Brain microvascular endothelial cell (primary cell): ENCODE data around the gene STX2.
"Not testable (repeated sequence)": the region's sequence is repeated elsewhere in the genome, so short reads cannot be mapped to it uniquely, and the experiment has no call there.

Source experiments
- DNase-seq: peaks from one replicate; pipeline ENCODE4 v3.0.0-alpha.2; 2020
- H3K27ac ChIP-seq: fragments of 250-450 bp; sonication (Bioruptor Pico); 2 replicates; pipeline ENCODE4 v1.5.1; 2020; ENCODE audit warnings: mild to moderate bottlenecking, moderate library complexity
- H3K27me3 ChIP-seq: fragments of 250-450 bp; sonication (Bioruptor Pico); replicated peaks from 2 replicates; pipeline ENCODE4 v1.5.1; 2020; ENCODE audit warnings: mild to moderate bottlenecking
- H3K36me3 ChIP-seq: fragments of 250-450 bp; sonication (Bioruptor Pico); replicated peaks from 2 replicates; pipeline ENCODE4 v1.5.1; 2020; ENCODE audit warnings: mild to moderate bottlenecking
- H3K4me3 ChIP-seq: 2 replicates; pipeline ENCODE4 v1.5.1; 2011; ENCODE audit warnings: low read depth, mild to moderate bottlenecking, control low read depth, low read length, moderate library complexity
- in situ Hi-C: cut with HindIII; loops from 2 replicates; pipeline ENCODE4 v1.10.0; 2017; ENCODE audit warnings: low sequenced_read_pairs, low pct_ligation_motif_present
- TF ChIP-seq, protein P1 (sequence below): IDR thresholded peaks from 2 replicates; pipeline ENCODE4 v1.5.1; 2011; ENCODE audit warnings: low read depth, mild to moderate bottlenecking, moderate library complexity, low read length, control low read depth, inconsistent platforms; ENCODE audit errors: missing control alignments

STX2 gene

DNA sequence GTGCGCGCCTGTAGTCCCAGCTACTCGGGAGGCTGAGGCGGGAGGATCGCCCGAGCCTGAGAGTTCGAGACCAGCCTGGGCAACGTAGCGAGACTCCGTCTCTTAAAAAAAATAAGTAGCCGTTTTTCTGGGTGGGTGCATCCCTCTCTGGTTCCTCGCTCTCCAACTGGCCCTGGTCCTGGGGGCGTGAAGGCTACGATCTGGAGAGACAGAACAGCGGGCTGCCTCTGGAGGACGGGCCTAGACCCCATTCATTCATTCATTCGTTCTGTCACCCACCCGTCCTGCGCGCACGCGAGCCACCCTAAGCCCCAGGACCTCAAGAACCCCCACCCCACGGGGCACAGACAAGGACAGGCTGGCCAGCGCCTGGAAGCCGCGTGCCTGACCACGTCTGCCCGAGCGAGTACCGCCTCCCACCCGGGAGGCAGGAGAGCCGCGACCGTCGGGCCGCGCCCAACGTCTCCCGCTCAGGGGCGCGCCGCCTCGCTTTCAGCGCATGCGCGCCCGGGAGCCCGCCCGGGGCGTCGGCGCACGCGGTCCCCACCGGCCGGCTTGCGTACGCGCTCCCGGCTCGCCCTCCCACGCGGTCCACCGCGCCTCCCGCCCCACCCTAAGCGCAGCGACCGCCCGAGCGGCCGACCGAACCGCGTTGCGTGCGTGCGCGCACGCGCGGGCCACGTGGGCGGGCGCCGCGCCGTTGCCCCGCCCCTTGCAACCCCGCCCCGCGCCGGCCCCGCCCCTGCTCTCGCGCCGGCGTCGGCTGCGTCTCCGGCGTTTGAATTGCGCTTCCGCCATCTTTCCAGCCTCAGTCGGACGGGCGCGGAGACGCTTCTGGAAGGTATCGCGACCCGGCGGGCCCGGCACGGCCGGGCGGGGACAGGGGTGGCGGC is 32.5 kb upstream of the STX2 start, which contains the start of gene RAN:
Gene RAN, plus strand, starts transcription at position 781 of the 893 bp plus-strand sequence. CDS start 528 bp downstream, outside the sequence.
- Histone ChIP-seq H3K4me3 (peak within 1 kb of the TSS; percentile 83), H3K27me3 (no peaks in the 10 kb centered on the region), H3K36me3 (peaks cover 40% of the 10 kb centered on the region), H3K27ac (peak within 1 kb of the TSS; percentile 94)
- DNase-seq: peak; percentile 81
- in situ Hi-C loops: no loop called here
- TF ChIP-seq, protein P1, sequence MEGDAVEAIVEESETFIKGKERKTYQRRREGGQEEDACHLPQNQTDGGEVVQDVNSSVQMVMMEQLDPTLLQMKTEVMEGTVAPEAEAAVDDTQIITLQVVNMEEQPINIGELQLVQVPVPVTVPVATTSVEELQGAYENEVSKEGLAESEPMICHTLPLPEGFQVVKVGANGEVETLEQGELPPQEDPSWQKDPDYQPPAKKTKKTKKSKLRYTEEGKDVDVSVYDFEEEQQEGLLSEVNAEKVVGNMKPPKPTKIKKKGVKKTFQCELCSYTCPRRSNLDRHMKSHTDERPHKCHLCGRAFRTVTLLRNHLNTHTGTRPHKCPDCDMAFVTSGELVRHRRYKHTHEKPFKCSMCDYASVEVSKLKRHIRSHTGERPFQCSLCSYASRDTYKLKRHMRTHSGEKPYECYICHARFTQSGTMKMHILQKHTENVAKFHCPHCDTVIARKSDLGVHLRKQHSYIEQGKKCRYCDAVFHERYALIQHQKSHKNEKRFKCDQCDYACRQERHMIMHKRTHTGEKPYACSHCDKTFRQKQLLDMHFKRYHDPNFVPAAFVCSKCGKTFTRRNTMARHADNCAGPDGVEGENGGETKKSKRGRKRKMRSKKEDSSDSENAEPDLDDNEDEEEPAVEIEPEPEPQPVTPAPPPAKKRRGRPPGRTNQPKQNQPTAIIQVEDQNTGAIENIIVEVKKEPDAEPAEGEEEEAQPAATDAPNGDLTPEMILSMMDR: no peak

DNA sequence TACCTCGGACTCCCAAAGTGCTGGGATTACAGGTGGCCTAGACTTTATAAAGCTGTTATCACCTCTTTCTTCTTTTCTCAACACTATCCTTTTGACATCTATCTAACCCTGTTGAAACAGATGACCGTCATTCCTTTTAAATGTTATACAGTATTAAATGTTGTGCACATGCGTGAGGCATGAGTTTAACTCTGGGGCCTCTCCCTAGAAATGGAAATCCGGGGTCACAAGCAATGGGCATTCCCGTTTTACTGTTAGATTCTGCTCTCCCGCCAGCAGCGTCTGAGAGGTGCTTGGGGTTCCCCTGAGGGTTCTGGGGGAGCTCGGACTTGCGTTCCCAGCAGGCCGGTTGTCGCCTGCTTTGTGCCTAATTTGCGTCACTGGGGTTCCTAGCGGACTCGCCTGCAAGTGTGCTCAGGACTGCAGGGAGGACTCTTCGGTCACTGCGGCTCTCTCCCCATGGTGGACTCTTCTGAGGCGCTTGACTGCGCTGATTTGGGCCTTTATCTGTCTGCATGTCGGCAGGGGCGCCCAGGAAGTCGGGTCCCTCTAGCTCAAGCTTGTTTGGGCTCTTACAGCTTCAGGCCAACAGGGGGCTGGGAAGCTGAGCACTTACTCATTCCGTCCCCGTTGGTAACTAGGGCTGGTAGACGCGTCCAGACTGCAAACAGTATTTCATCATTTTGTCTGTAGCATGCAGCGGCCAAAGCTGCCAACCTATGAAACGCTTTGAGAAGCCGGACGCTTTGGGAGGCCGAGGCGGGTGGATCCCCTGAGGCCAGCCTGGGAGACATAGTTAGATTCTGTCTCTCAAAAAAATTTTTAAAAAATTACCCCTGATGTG is 31.6 kb upstream of the STX2 start:
- Histone ChIP-seq H3K36me3 (peaks cover 32% of the 10 kb centered on the region), H3K27me3 (no peaks in the 10 kb centered on the region), H3K4me3 (peak overlapping the region; percentile 55), H3K27ac (peak overlapping the region; percentile 94)
- TF ChIP-seq, protein P1: peak; percentile 84
- peak; percentile 94 for DNase-seq
- in situ Hi-C loops: no loop called here

DNA sequence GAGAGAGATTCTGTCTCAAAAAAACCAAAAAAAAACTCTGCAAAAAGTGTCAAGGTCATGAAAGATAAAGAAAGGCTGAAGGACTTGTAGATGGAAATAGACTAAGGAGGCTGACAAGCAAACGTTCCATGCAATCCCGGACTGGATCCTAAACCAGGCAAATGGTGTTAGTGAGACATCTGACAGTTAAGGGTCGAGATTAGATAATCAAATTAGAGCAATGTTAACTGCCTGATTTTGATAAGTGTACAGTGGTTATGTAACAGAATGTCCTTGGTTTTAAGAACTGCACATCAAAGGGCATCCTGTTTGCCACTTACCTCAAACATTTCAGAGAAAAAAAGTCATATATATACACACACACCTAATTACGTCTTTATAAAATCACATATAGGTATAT is 29.4 kb upstream of the STX2 start:
- H3K27ac ChIP-seq: no peak overlapping the region
- in situ Hi-C loops: no loop called here
- TF ChIP-seq, protein P1: no peak

DNA sequence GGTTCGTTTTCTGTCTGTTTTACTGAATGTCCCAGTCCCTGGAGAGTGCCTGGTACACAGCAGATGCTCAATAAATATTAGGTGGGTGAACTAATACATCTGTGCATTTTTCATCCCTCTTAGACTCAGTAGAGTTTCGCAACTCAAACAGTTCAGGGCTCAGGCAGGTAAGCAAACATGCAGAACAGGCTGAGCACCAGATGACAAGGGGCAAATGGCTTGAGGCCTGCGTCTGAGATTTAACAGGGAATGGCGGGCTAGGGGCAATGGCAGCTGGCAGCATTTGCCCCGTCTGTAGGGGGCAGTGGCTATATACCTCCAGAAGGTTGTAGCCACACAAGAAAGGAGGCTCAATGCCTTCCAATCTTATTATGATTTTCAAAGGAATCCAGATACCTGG is 24.2 kb upstream of the STX2 start:
- DNase-seq: no peak
- H3K36me3 ChIP-seq: no peaks in the 10 kb centered on the region
- H3K27me3 ChIP-seq: no peaks in the 10 kb centered on the region
- H3K27ac ChIP-seq: no peak overlapping the region
- TF ChIP-seq, protein P1: no peak
- in situ Hi-C loops: no loop called here
- H3K4me3 ChIP-seq: no peak overlapping the region

More for the DNA sequence above, 29.4 kb upstream of the STX2 start:
- no peak for DNase-seq
- Histone ChIP-seq H3K4me3 (no peak overlapping the region), H3K36me3 (peaks cover 10% of the 10 kb centered on the region), H3K27me3 (no peaks in the 10 kb centered on the region)

DNA sequence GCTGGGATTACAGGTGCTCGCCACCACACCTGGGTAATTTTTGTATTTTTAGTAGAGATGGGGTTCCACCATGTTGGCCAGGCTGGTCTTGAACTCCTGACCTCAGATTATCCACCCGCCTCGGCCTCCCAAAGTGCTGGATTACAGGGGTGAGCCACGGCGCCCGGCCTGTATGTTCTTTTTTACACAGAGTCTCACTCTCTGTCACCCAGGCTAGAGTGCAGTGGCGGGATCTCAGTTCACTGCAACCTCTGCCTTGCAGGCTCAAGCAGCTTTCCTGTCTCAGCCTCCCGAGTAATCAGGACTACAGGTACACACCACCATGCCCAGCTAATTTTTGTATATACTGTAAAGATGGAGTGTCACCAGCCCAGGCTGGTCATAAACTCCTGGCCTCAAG is 23.7 kb upstream of the STX2 start:
- DNase-seq, H3K27me3 ChIP-seq, H3K4me3 ChIP-seq, in situ Hi-C loops, H3K27ac ChIP-seq, H3K36me3 ChIP-seq: not testable (repeated sequence)

DNA sequence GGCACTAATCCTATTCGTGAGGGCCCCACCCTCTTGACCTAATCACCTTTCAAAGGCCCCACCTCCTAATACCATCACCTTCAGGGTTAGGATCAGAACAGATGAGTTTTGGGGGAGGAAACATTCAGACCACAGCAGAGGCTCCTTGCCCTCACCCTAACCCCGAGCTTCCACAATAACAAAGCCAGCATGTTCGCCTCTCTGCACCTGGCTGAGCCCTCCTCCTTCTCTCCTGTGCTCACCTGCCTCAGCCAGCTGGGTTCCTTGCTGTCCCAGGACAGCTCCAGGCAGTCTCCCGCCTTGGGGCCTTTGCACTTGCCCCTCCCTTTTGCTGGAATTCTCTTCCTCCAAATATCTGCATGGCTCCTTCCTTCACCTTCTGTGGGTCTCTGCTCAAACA is 23.1 kb upstream of the STX2 start:
- H3K36me3 ChIP-seq: no peaks in the 10 kb centered on the region
- DNase-seq: no peak
- H3K27me3 ChIP-seq: no peaks in the 10 kb centered on the region
- H3K4me3 ChIP-seq: no peak overlapping the region
- TF ChIP-seq, protein P1: no peak
- H3K27ac ChIP-seq: no peak overlapping the region
- in situ Hi-C loops: no loop called here
